GM13977 (cell line): ENCODE data around the gene C10orf90.

Experiments
- DNase-seq: peaks from one replicate; pipeline ENCODE4 v3.0.0; 2012; ENCODE audit warnings: low spot score
- in situ Hi-C: fragments of 300-500 bp; cut with MboI; formaldehyde crosslinking; loops from one replicate; pipeline ENCODE4 v1.12.0; 2022; ENCODE audit warnings: low sequenced_read_pairs, low pct_unique_long_range_greater_than_20kb, mixed read lengths, inconsistent platforms; ENCODE audit not compliant: unreplicated experiment
- TF ChIP-seq, protein P1 (sequence below): IDR thresholded peaks from 2 replicates; pipeline ENCODE4 v1.5.1; 2012; ENCODE audit warnings: mild to moderate bottlenecking, control low read depth; ENCODE audit not compliant: insufficient read depth; ENCODE audit errors: extremely low read depth, missing control alignments

Gene C10orf90

DNA sequence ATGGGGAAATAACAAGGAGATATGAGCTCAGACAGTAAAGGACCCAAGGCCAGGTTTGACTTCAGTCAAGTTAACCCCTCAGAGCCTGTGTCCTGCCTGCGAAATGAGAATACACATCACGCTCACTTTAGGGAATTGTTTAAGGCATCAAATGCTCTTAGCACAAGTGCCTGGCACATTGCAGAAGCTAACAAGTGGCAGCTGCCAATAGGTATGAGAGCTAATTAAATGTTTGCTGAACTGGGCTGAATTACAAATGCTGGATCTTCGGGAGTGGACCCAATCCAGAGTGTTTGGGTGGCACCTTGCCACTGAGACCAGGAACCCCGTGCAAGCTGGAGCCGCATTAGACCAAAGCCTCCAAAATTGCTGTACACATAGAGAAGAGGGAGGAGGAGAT lies 136.8 kb downstream of the C10orf90 start:
- in situ Hi-C loops = no loop called here
- no peak for DNase-seq
- TF ChIP-seq, protein P1, sequence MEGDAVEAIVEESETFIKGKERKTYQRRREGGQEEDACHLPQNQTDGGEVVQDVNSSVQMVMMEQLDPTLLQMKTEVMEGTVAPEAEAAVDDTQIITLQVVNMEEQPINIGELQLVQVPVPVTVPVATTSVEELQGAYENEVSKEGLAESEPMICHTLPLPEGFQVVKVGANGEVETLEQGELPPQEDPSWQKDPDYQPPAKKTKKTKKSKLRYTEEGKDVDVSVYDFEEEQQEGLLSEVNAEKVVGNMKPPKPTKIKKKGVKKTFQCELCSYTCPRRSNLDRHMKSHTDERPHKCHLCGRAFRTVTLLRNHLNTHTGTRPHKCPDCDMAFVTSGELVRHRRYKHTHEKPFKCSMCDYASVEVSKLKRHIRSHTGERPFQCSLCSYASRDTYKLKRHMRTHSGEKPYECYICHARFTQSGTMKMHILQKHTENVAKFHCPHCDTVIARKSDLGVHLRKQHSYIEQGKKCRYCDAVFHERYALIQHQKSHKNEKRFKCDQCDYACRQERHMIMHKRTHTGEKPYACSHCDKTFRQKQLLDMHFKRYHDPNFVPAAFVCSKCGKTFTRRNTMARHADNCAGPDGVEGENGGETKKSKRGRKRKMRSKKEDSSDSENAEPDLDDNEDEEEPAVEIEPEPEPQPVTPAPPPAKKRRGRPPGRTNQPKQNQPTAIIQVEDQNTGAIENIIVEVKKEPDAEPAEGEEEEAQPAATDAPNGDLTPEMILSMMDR = no peak

DNA sequence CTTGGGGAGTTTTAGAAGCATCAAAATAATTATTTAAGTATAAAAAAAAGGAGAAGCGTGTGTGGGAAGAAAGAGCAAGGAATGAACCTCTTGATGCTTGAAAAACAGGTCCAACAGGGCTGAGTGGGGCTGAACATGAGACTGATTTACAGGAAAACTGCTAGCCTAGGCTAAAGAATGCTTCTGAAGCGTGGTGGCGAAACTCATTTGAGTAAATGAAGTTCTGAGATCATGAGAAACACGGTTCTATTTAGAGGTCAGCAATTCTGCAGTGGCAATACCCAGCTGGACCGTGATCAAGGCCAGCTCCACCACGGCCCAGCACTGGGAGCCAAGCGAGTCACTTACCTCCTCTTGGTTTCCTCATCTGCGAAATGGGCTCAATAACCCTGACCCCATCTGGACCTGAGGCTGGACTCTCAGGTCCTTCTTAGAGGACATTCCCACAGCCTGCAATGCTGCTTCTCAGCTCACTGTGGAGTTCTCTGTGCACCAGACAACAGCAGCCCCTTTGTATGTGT lies 142.1 kb downstream of the C10orf90 start:
- DNase-seq = no peak
- TF ChIP-seq, protein P1 = no peak
- in situ Hi-C loops = no loop called here

DNA sequence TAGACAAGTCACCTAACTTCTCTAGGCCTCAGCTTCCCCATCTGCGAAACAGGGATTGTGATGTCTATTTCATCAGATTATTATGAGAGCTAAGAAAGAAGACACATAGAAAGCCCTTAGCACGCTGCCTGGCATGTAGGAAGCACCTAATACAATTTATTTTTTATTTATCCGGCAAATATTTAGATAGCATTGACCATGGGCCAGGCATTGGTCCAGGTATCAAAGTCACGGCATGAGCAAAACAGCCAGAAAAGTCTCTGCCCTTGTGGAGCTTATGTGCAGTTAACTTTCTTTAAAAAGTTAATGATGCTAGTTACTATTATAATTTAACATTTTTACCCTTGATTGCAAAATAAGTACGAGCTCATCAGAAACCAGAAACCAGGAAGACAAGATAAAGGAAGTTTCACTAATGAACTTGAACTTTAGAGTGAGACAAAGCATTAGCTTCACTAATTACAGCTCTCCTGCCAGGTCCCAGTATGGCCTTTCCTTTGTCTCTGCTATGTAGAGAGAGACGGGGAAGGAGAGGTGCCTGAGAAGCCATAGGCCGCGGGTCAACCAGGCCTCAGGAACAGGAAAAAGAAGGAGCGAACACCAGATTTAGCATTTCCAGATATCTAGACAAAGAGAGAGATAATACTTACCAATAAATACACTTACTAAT lies 142.7 kb downstream of the C10orf90 start:
- TF ChIP-seq, protein P1 = no peak
- no peak for DNase-seq
- in situ Hi-C loops = no loop called here

DNA sequence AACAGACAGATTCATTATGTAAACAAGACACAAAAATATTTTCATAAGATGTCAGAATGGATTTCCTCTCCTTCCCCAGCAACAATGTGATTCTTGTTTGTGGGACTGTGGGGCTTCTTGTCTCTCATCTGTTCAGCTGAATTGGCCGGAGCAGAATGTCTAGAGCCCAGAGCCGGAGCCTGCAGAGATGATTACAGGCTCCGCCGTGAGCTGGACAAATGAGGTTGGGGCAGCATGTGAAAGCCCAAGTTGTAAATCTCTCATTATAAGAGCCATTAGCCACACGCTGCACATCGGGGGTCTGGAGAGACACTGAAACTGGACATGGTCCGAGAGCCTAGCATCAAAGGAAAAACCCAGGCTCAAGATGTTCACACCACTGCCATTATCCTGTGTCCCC lies 145.2 kb downstream of the C10orf90 start:
- TF ChIP-seq, protein P1 = no peak
- in situ Hi-C loops = no loop called here
- DNase-seq = no peak

DNA sequence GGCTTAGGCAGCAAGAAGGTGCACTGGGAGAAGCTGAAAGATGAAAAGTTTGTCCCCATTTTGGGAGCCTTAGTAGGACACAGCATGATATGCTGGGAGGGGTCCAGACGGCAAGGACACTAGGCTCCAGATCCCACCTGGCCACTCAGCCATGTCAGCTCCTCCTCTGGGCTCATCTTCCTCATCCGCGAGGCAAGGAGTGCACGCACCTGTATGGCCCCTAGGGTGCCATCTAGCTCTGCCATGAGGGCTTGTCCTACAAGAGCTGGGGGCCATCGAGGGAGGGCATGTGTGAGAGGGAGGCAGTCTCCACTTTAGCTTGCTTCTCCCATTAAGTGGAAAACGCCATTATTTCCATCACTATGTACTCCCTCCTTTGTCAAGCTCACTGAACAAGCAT lies 146.0 kb downstream of the C10orf90 start:
- in situ Hi-C loops = no loop called here
- TF ChIP-seq, protein P1 = no peak
- DNase-seq = no peak

DNA sequence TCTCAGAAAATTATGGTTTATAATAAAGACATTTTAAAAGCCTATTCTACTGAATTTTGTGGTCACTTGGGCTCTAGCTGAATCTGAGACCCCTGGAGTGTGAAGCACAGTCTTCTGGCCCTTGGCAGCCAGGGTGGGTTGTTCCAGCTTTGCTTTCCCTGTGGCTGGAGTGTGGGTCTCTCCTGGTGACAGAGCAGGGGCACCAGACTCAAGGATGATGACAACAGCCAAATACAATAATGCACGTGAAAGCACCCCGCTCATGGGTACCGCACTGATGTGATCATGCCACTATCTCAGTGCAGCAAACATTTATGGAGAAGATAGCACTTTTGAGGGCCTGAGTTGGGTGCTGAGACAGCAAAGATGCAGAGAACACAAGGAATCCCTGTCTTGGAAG lies 147.4 kb downstream of the C10orf90 start:
- DNase-seq = no peak
- in situ Hi-C loops = no loop called here
- TF ChIP-seq, protein P1 = no peak

DNA sequence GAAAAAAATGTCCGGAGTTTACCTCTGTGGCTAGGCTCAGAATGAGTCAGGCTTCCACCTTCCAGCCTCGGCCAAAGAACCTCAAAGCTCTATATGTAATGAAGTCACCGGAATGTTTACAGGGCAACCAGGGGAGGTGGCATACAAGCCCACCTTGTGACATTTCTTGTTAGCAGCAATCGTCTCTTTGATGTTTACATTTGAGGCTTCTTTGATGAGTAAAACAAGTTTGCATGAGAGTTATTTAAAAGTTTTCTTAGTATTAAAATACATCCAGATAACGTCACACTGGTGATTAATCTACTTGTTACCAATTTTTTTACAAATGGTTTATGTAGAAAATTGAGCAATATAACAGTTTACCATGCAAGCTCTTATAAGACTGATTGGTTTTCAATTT lies 149.1 kb downstream of the C10orf90 start:
- DNase-seq = no peak
- TF ChIP-seq, protein P1 = no peak
- in situ Hi-C loops = no loop called here
